Mucosa of stomach (tissue), 1 donor: ENCODE results near the gene ANP32A.
"Not testable (repeated sequence)": the region's sequence is repeated elsewhere in the genome, so short reads cannot be mapped to it uniquely, and the experiment has no call there.

Experiments
- H3K27me3 ChIP-seq: one replicate; pipeline ENCODE4 v1.7.0; 2013; ENCODE audit warnings: mild to moderate bottlenecking, low read length; ENCODE audit not compliant: control insufficient read depth, insufficient read depth
- H3K36me3 ChIP-seq: one replicate; pipeline ENCODE4 v1.7.0; 2013; ENCODE audit warnings: low read length; ENCODE audit not compliant: control insufficient read depth, insufficient read depth
- H3K4me1 ChIP-seq: one replicate; pipeline ENCODE4 v1.7.0; 2013; ENCODE audit warnings: mild to moderate bottlenecking, low read length; ENCODE audit not compliant: control insufficient read depth, insufficient read depth
- H3K4me3 ChIP-seq: one replicate; pipeline ENCODE4 v1.7.0; 2013; ENCODE audit warnings: low read length
- H3K9ac ChIP-seq: one replicate; pipeline ENCODE4 v1.7.0; 2013; ENCODE audit warnings: mild to moderate bottlenecking, low read length, moderate library complexity
- H3K9me3 ChIP-seq: one replicate; pipeline ENCODE4 v1.7.0; 2013; ENCODE audit warnings: mild to moderate bottlenecking, low read length, moderate library complexity; ENCODE audit not compliant: control insufficient read depth
- donor health status: Pancreatic carcinoma.

The ANP32A gene

GRCh38 chr15:68820295-68821189 lies at the start of gene ANP32A:
TSS of gene ANP32A (minus strand) at chr15:68820895. CDS start at chr15:68820751, 144 bp downstream.
- Histone ChIP-seq H3K27me3 (no peaks in the 10 kb centered on the region), H3K36me3 (no peaks in the 10 kb centered on the region), H3K4me3 (peak within 1 kb of the TSS; percentile 90), H3K9ac (peak within 1 kb of the TSS; percentile 94), H3K4me1 (peaks cover 18% of the 10 kb centered on the region), H3K9me3 (no peaks in the 10 kb centered on the region)

- Histone ChIP-seq H3K4me3 (no peak overlapping the region), H3K36me3 (no peaks in the 10 kb centered on the region), H3K27me3 (peaks cover 5% of the 10 kb centered on the region), H3K9me3 (no peaks in the 10 kb centered on the region), H3K9ac (no peak overlapping the region), H3K4me1 (no peaks in the 10 kb centered on the region)
These were observed 47.6 kb upstream of the ANP32A start for GRCh38 chr15:68868296-68868695.

DNA sequence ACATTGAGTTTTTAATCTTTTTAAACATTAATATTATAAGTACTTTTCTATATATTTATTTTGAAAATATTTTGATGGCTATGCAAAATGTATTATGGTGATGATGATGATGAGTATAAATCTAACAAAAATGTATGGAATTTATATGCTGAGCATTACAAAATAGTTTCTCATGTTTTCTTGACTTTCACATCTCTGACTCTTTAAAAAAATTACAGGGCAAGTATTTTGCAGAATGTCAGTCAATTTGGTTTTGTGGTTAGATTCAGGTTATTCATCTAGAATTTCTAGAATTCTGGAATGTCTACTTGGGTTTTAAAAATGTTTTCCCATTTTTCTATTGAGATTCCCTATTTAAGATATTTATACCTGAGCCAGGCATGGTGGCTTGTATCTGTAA lies 41.7 kb upstream of the ANP32A start:
- Histone ChIP-seq H3K4me3 (no peak overlapping the region), H3K4me1 (no peaks in the 10 kb centered on the region), H3K9ac (no peak overlapping the region), H3K36me3 (no peaks in the 10 kb centered on the region), H3K9me3 (no peaks in the 10 kb centered on the region), H3K27me3 (no peaks in the 10 kb centered on the region)

GRCh38 chr15:68858666-68859065 lies 38.0 kb upstream of the ANP32A start:
- H3K9me3 ChIP-seq, H3K4me3 ChIP-seq, H3K4me1 ChIP-seq, H3K36me3 ChIP-seq, H3K27me3 ChIP-seq, H3K9ac ChIP-seq: not testable (repeated sequence)

GRCh38 chr15:68857443-68857842 lies 36.7 kb upstream of the ANP32A start:
- not testable (repeated sequence) for H3K36me3 ChIP-seq, H3K4me1 ChIP-seq, H3K9me3 ChIP-seq, H3K4me3 ChIP-seq, H3K27me3 ChIP-seq, H3K9ac ChIP-seq

DNA sequence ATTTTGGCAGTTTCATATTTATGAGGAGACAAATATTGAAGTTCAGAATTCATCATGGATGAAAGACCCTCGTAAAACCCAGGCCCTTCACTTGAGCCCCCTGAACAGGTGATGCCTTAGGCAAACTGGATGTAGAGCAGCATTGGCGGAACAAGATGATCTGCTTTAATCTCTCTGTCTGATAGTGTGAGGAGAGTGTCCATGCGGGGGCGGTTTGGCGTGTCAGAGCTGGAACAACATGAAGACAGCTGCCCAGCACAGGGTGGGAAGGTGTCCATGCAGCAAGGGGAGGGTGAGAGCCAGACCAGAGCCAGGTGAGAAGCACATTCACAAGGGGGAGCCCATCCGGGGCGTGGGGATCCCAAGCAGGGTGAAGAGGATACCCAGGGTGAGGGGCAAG lies 31.8 kb upstream of the ANP32A start:
- Histone ChIP-seq H3K4me1 (no peaks in the 10 kb centered on the region), H3K27me3 (peaks cover 5% of the 10 kb centered on the region), H3K36me3 (no peaks in the 10 kb centered on the region), H3K9me3 (no peaks in the 10 kb centered on the region), H3K9ac (no peak overlapping the region), H3K4me3 (no peak overlapping the region)

- H3K4me1 ChIP-seq: no peaks in the 10 kb centered on the region
- H3K4me3 ChIP-seq: no peak overlapping the region
- no peaks in the 10 kb centered on the region for H3K36me3 ChIP-seq
- H3K9ac ChIP-seq: no peak overlapping the region
- H3K9me3 ChIP-seq: no peaks in the 10 kb centered on the region
- H3K27me3 ChIP-seq: peaks cover 5% of the 10 kb centered on the region
These were observed 31.3 kb upstream of the ANP32A start for GRCh38 chr15:68851971-68852370.

DNA sequence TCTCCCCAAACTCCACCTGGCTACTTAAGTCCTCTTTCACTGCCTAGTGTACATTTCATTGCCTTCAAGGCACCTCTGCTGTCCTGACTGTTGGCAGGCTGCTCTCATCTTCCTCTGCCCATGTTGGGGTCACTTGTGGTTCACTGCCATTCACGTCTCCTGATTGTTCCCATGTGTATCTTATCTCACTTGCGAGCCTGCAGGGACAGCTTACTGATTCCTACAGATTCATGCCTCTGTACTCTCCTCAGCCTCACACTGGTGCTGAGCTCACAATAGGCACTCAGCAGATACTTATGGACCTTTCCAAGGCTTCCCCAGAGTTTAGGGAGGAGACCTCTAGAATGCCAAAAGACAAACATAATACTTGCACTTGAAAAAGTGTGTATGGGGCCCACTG lies 28.8 kb upstream of the ANP32A start:
- H3K27me3 ChIP-seq: peaks cover 16% of the 10 kb centered on the region
- no peak overlapping the region for H3K4me3 ChIP-seq
- no peaks in the 10 kb centered on the region for H3K36me3 ChIP-seq
- no peaks in the 10 kb centered on the region for H3K4me1 ChIP-seq
- no peak overlapping the region for H3K9ac ChIP-seq
- no peaks in the 10 kb centered on the region for H3K9me3 ChIP-seq

- Histone ChIP-seq H3K9ac (no peak overlapping the region), H3K4me3 (no peak overlapping the region), H3K27me3 (peaks cover 35% of the 10 kb centered on the region), H3K36me3 (no peaks in the 10 kb centered on the region), H3K4me1 (no peaks in the 10 kb centered on the region), H3K9me3 (no peaks in the 10 kb centered on the region)
These were observed 26.2 kb upstream of the ANP32A start for GRCh38 chr15:68846851-68847439.

GRCh38 chr15:68844856-68845550 lies 24.3 kb upstream of the ANP32A start:
- Histone ChIP-seq H3K4me3 (no peak overlapping the region), H3K4me1 (no peaks in the 10 kb centered on the region), H3K36me3 (no peaks in the 10 kb centered on the region), H3K9ac (no peak overlapping the region), H3K9me3 (no peaks in the 10 kb centered on the region), H3K27me3 (peaks cover 35% of the 10 kb centered on the region)

DNA sequence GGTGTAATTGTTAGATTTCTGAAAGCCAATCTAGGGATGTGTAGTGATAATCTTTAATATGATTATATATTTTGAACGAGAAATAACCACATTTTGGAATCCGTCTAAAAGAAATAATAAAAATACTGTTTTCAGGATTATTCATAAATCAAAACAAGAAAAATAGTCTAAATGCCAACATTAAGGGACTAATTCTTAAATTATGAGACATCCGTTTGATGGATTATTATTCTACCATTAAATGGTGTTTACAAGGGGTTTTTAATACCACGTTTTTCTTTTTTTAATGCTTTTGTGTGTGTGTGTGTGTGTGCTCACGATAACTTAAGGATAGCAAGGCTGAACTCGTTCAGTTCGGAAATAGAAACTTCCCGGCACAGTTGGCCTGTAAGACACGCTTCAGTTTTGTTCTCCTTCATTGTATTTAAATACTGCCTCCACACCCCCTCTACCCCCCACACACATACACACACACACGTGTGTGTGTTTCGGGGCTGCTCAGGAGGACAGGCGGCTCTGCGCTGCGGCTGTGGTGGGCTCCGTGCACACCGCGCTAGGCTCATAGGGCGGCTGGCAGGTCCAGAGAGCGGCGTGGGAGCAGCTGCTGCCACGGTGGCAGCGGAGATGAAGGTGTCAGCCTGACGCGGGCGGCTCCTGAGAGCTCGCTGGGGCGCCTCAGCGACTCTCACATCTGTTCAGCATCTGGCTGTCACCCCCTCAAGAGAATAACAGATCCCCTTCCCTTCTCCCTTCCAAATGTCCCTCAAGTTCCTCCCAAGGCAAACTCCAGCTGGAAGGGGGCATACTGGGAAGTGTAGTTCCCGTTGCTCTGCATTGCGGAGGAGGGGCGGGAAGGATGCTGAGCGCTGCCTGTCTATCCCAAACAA lies 23.0 kb upstream of the ANP32A start:
- Histone ChIP-seq H3K4me1 (no peaks in the 10 kb centered on the region), H3K27me3 (peaks cover 37% of the 10 kb centered on the region), H3K36me3 (no peaks in the 10 kb centered on the region), H3K9me3 (no peaks in the 10 kb centered on the region), H3K9ac (no peak overlapping the region), H3K4me3 (no peak overlapping the region)
